Activated T-cell treated with anti-CD3 and anti-CD28 coated beads, Interleukin-2, amount 50 U/mL, for 4 hours (primary cell): ENCODE data around the gene NECTIN1. TPM values are rescaled to one million over a fixed set of nuclear protein-coding genes. Genes with fewer than 3 reads are reported as not detected.

ENCODE experiments used
- ATAC-seq, 2 donors: fragments of 200-7000 bp; cut with Tn5 transposase; one replicate each; pipeline ENCODE4 v1.10.0; 2021
- DNase-seq: peaks from one replicate; pipeline ENCODE4 v3.0.0-alpha.2; 2020
- H3K27me3 Mint-ChIP-seq: one replicate; pipeline ENCODE4 v1.8.0; 2021; ENCODE audit warnings: low read depth, mixed read lengths
- H3K36me3 Mint-ChIP-seq: one replicate; pipeline ENCODE4 v1.8.0; 2022; ENCODE audit warnings: mixed read lengths; ENCODE audit not compliant: insufficient read depth
- H3K4me1 Mint-ChIP-seq: one replicate; pipeline ENCODE4 v1.8.0; 2021; ENCODE audit warnings: low read depth, mixed read lengths
- H3K4me3 Mint-ChIP-seq: one replicate; pipeline ENCODE4 v1.8.0; 2021; ENCODE audit warnings: mild to moderate bottlenecking, moderate library complexity, mixed read lengths
- H3K9me3 Mint-ChIP-seq: one replicate; pipeline ENCODE4 v1.8.0; 2021; ENCODE audit warnings: mixed read lengths
- total RNA-seq, 3 donors: library from RNA; stranded (reverse); gene quantifications; one replicate each; pipeline ENCODE4 v1.2.1, GENCODE V29; 2021

Gene NECTIN1, protein sequence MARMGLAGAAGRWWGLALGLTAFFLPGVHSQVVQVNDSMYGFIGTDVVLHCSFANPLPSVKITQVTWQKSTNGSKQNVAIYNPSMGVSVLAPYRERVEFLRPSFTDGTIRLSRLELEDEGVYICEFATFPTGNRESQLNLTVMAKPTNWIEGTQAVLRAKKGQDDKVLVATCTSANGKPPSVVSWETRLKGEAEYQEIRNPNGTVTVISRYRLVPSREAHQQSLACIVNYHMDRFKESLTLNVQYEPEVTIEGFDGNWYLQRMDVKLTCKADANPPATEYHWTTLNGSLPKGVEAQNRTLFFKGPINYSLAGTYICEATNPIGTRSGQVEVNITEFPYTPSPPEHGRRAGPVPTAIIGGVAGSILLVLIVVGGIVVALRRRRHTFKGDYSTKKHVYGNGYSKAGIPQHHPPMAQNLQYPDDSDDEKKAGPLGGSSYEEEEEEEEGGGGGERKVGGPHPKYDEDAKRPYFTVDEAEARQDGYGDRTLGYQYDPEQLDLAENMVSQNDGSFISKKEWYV
- 1 to 10 TPM; 7.5 to 9.0 (median 8.3) TPM for total RNA-seq

DNA sequence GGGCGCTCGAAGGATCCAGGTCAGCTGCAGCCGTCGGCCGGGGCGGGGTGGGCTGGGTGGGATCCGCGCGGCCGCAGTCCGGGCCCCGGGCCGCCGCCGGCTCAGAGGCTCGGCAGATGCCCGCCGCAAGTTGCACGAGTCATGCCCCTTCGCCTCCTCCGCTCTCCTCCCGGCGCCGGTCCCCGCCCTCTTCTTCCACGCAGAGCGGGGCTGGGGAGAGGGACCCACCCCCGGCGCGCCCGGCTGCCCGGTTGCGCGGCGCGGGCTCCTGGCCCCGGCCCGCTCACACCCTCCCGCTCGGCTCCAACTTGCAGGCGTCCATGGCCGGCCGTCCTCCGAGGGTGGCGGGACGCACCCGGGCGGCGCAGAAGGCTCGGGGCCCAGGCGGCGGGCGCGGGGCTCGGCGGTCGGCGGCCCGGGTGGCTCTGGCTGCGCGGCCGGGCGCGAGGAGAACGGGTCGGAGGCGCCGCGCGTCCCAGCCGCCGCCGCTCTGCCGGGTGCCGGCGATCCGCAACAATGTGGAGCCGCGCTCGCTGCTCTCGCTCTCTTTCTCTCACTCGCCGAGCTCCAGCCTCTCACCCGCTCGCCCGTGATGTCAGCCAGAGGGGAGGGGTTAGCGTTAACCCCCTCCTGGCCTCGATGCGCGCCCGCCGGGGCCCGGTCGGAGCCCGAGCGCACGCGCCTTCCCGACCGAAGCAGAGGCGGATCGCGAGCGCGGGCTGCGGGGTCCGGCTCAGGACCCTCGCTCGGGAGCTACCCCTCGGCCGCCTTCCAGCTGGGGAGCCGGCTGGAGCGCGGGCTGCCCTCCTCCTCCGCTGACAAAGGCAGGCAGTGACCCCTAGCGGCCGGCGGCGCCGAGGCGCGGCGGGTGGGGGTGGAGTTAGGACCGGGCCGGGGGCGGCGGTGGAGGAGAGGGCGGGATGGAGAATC, at the start of gene NECTIN1:
Gene NECTIN1 (minus strand): TSS at position 550 of the 930 bp plus-strand sequence. CDS start 647 bp downstream, outside the sequence.
- Mint-ChIP-seq H3K27me3 (peaks cover 24% of the 10 kb centered on the region), H3K9me3 (no peaks in the 10 kb centered on the region), H3K36me3 (no peaks in the 10 kb centered on the region), H3K4me1 (peaks cover 16% of the 10 kb centered on the region), H3K4me3 (peak within 1 kb of the TSS; percentile 89)
- ATAC-seq (peak; percentile 91 to 94), DNase-seq (peak; percentile 83)

GRCh38 chr11:119778391-119779194, 49.6 kb upstream of the NECTIN1 start:
- no peaks in the 10 kb centered on the region for H3K9me3 Mint-ChIP-seq
- ATAC-seq (no peak), DNase-seq (no peak)
- peaks cover 17% of the 10 kb centered on the region for H3K27me3 Mint-ChIP-seq
- no peak overlapping the region for H3K4me3 Mint-ChIP-seq
- H3K36me3 Mint-ChIP-seq = no peaks in the 10 kb centered on the region
- H3K4me1 Mint-ChIP-seq = no peaks in the 10 kb centered on the region

- Mint-ChIP-seq H3K36me3 (no peaks in the 10 kb centered on the region), H3K9me3 (no peaks in the 10 kb centered on the region), H3K4me1 (no peaks in the 10 kb centered on the region), H3K27me3 (peaks cover 18% of the 10 kb centered on the region), H3K4me3 (no peak overlapping the region)
- ATAC-seq (no peak), DNase-seq (no peak)
These were observed 48.9 kb upstream of the NECTIN1 start for GRCh38 chr11:119777940-119778339.

- Mint-ChIP-seq H3K9me3 (no peaks in the 10 kb centered on the region), H3K4me1 (no peaks in the 10 kb centered on the region), H3K4me3 (no peak overlapping the region), H3K27me3 (peaks cover 12% of the 10 kb centered on the region), H3K36me3 (no peaks in the 10 kb centered on the region)
- DNase-seq (no peak), ATAC-seq (no peak)
These were observed 47.7 kb upstream of the NECTIN1 start for GRCh38 chr11:119776651-119777050.

DNA sequence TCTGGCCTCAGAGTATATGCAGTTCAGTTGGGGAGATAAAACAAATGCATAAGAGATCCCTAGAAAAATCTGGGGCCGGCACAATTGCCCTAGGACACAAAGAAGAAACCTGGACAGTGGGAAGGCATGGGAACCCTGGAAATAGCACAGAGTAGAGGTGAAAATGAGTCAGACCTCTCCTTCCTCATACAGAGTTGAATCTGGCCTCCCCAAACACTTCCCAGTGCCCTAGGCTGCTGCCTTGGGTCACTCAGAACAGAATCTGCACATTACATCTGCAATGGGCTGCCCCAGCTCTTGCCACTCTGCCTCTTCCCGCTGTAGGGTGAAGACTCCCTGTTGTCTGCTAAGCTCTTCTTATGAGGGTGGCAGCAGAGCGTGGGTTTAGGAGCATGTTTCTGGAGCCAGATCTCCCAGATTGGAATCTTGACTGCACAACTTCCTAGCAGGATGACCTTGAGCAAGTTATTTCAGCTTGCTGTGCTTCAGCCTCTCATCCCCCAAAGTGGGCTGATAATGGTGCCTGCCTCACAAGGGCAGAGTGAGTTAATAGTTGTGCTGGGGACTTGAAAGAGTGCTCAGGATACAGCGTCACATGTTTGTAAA, 47.1 kb upstream of the NECTIN1 start:
- no peaks in the 10 kb centered on the region for H3K4me1 Mint-ChIP-seq
- no peak for ATAC-seq
- H3K27me3 Mint-ChIP-seq = peaks cover 17% of the 10 kb centered on the region
- no peaks in the 10 kb centered on the region for H3K36me3 Mint-ChIP-seq
- no peaks in the 10 kb centered on the region for H3K9me3 Mint-ChIP-seq
- H3K4me3 Mint-ChIP-seq = no peak overlapping the region
- DNase-seq = no peak

DNA sequence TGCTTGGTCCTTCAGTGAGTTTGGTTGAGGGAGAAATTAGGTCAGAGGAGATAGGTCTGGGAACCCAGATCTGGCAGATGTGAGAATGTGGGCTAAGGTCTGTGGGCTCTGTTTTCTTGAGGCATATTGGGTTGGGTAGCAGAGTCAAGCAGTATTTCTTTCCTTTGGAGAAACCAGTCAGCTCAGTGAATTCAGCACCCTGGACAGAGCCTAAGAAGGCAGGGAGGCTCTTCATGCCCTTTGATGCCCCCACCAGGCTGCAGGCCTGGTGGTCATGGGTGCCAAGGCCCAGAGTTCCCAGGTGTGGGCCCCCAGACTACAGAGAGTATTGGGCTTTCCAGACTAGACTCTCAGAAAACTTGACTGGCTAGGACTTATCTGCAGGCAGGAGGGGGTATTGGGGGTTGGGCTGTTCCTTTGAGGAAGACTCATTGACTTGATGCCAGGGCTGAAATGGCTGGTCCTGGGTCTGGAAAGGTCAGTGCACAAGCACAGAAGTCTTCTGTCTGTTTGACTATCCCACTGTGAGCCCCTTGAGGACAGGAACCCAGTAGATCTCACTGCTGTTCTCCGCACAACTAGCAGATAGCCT, 45.3 kb upstream of the NECTIN1 start:
- H3K9me3 Mint-ChIP-seq = no peaks in the 10 kb centered on the region
- DNase-seq = no peak
- peaks cover 25% of the 10 kb centered on the region for H3K27me3 Mint-ChIP-seq
- H3K4me3 Mint-ChIP-seq = no peak overlapping the region
- no peak for ATAC-seq
- H3K4me1 Mint-ChIP-seq = no peaks in the 10 kb centered on the region
- no peaks in the 10 kb centered on the region for H3K36me3 Mint-ChIP-seq

DNA sequence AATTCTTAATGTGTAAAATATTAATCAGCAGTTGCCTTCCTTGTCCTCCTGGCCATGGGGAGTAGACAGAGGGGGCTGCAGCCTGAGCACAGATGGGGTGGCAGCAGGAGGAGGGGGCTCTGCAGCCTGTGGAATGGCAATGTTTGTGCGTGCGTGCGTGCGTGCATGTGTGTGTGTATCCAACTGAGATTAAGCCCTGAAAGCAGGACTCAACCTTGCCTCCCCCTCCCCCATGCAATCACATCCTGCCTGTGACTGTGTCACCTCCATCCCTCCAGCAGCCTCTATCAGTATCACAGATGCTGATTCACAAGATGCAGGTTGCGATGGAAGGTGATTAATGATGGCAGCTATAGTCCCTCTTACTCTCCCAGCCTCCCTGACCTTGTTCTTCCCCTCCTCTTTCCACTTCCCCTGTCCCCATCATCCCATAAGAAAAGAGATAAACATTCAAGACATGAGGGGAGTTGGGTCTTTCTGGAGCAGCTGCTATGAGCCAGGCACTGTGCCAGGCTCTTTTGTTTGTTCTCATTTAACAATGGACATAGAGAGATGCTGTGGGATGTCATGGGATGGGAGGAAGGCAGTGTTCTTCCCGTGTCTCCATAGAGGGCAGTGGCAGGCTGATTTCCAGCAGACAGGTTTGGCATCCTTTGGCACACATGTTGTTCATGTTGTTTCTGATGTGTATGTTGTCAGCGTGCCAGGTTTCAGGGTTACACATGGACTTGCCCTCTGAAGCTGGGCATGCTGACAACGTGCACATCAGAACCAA, 43.8 kb upstream of the NECTIN1 start:
- no peak overlapping the region for H3K4me3 Mint-ChIP-seq
- ATAC-seq = no peak
- peaks cover 28% of the 10 kb centered on the region for H3K27me3 Mint-ChIP-seq
- peaks cover 4% of the 10 kb centered on the region for H3K9me3 Mint-ChIP-seq
- H3K36me3 Mint-ChIP-seq = no peaks in the 10 kb centered on the region
- no peak for DNase-seq
- no peaks in the 10 kb centered on the region for H3K4me1 Mint-ChIP-seq

DNA sequence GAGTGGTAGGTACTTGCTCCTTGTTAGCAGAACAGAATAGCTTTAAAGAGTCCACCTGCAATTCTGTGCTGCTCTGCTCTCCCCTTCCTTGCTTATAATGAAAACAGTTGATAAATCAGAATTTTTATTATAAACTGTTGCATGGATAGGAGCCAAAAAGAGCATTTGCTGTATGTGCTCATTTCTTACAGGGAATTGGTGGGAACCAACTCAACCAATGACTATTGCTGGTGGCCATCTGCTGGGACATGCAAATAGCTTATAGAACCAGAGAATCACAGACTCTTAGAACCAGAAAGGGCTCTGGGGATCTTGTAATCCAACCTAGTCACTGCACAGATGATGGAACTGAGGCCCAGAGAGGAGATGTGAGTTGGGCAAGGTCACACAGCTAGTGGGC, 43.1 kb upstream of the NECTIN1 start:
- Mint-ChIP-seq H3K36me3 (no peaks in the 10 kb centered on the region), H3K4me3 (no peak overlapping the region), H3K27me3 (peaks cover 29% of the 10 kb centered on the region)

GRCh38 chr11:119771172-119771770, 42.3 kb upstream of the NECTIN1 start:
- Mint-ChIP-seq H3K27me3 (peaks cover 29% of the 10 kb centered on the region), H3K4me1 (no peaks in the 10 kb centered on the region), H3K9me3 (peaks cover 16% of the 10 kb centered on the region), H3K36me3 (no peaks in the 10 kb centered on the region), H3K4me3 (no peak overlapping the region)
- ATAC-seq = no peak
- DNase-seq = no peak

More for the DNA sequence above, 43.1 kb upstream of the NECTIN1 start:
- no peak for ATAC-seq
- no peak for DNase-seq
- Mint-ChIP-seq H3K4me1 (no peaks in the 10 kb centered on the region), H3K9me3 (peaks cover 9% of the 10 kb centered on the region)

DNA sequence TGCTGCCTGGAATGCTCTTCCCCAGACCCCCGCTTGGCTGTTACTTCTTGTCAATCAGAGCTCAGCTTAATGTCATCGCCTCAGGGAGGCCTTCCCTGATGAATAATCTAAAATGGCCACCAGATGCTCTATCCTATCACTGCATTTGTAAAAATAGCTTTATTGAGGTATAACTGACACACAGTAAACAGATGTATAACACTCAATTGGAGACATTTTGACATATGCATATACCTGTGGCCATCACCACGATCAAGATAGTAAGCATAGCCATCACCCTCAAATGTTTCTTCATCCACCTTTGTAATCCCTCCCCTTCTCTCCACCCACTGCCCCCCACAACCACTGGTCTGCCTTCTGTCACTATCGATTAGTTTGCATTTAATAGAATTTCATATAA, 36.6 kb upstream of the NECTIN1 start:
- no peak for DNase-seq
- no peak overlapping the region for H3K4me3 Mint-ChIP-seq
- H3K27me3 Mint-ChIP-seq = peaks cover 30% of the 10 kb centered on the region
- H3K9me3 Mint-ChIP-seq = peaks cover 20% of the 10 kb centered on the region
- no peak for ATAC-seq
- no peaks in the 10 kb centered on the region for H3K4me1 Mint-ChIP-seq
- H3K36me3 Mint-ChIP-seq = no peaks in the 10 kb centered on the region

DNA sequence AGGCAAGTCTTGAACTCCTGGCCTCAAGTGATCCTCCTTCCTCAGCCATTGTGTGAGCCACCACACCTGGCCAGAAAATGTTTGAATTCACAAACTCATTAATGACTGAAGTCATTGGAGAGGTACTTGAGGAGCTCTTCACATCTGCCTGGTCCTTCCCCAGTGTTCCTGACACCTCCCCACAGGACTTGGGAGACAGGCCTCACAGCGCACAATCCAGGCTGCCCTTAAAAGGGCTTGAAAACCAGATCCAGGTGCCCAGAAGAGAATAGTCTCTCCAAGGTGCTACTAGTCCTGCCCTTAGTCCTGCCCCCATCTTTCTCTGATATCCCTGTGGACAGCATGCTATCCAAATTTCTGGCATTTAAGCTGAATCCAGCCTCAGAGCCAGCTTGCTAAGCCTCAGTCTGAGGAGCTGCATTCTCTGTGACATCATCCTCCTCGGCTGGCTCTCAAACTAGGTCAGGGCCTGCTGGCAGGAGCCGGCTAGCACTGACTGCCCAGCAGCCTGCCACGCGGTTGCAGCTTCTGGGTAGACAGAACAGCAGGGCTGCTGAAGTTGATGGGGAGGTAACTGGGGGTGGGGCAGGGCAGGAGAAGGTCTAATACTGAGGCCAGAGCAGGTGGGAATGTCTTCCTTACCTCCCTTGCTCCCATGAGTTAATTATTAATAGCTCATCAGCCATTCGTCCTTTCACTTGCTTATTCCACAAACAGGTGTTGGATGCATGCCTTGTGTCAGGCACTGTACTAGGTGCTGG, 35.3 kb upstream of the NECTIN1 start:
- H3K27me3 Mint-ChIP-seq = peaks cover 25% of the 10 kb centered on the region
- no peaks in the 10 kb centered on the region for H3K4me1 Mint-ChIP-seq
- peaks cover 20% of the 10 kb centered on the region for H3K9me3 Mint-ChIP-seq
- H3K36me3 Mint-ChIP-seq = no peaks in the 10 kb centered on the region
- no peak overlapping the region for H3K4me3 Mint-ChIP-seq
- DNase-seq (no peak), ATAC-seq (no peak)
